ENCODE data around the gene TTC27. TPM values are rescaled to one million over a fixed set of nuclear protein-coding genes. Genes with fewer than 3 reads are reported as not detected.

TTC27 gene
- total and polyA plus RNA-seq, 8 donors = 3.4 to 13.3 (median 9.9) TPM

DNA sequence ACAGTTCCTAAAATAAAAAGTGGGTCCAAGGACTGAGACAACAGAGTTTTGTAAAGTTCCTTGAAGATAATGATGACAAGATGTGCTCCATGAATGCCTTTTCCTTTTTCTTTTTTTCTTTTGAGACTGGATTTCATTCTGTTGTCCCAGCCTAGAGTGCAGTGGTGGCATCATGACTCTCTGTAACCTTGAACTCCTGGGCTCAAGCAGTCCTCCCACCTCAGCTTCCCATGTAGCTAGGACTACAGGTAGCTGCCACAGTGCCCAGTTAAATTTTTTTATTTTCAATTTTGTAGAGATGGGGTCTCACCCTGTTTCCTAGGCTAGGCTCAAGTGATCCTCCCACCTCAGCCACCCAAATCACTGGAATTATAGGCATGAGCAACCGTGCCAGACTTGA, 16.1 kb upstream of the TTC27 start:
- no peak overlapping the region for H3K4me3 ChIP-seq
- H3K36me3 ChIP-seq = peaks cover 0 to 13% (median 10%) of the 10 kb centered on the region in 3 donors
- no peaks in the 10 kb centered on the region for H3K9me3 ChIP-seq
- no peak for TF ChIP-seq CTCF (IDR thresholded peaks at IDR 0.05)
- H3K4me1 ChIP-seq = peaks cover 0 to 7% (median 4%) of the 10 kb centered on the region in 3 donors
- H3K27ac ChIP-seq = no peak overlapping the region
- WGBS, 2 donors = 83 to 95% methylated on average over 1 of the region's 1 CpG
- ATAC-seq (peak in 2 of 4 donors; percentile 22 to 30), DNase-seq (no peak), FAIRE-seq (no peak)
- H3K27me3 ChIP-seq = no peaks in the 10 kb centered on the region
- intact Hi-C loops (cut with DNase I) = no loop called here

DNA sequence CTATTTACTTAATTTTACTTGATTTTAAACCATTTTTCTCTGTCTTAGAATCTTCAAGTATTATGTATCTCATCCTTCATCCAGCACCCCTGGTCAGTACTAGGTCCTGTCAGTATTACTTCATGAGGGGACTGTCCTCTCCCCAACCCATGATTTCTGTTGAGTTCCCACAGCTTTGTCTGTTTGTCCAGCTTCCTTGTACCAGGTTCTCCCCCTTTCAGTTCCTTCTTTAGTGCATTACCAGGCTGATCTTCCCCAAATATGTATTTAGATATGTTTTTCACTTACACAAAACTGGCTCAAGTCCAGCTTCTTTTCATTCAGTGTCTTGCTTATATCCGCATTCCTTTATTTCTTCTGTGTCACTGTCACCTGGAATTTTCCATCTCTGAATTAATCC, 13.8 kb upstream of the TTC27 start:
- Histone ChIP-seq H3K4me1 (peaks cover 0 to 7% (median 4%) of the 10 kb centered on the region in 3 donors), H3K27me3 (no peaks in the 10 kb centered on the region), H3K27ac (no peak overlapping the region), H3K4me3 (no peak overlapping the region), H3K36me3 (peaks cover 0 to 13% (median 0%) of the 10 kb centered on the region in 3 donors), H3K9me3 (no peaks in the 10 kb centered on the region)
- ATAC-seq (peak in 1 of 4 donors; percentile 13), FAIRE-seq (no peak), DNase-seq (no peak)
- no peak for TF ChIP-seq CTCF (IDR thresholded peaks at IDR 0.05)
- 88 to 93% methylated on average over 1 of the region's 1 CpG for WGBS, 2 donors
- intact Hi-C loops (cut with DNase I) = no loop called here

- ATAC-seq = peak in 2 of 4 donors; percentile 24 to 59
- FAIRE-seq = no peak
- Histone ChIP-seq H3K4me3 (no peak overlapping the region), H3K4me1 (no peaks in the 10 kb centered on the region), H3K9me3 (no peaks in the 10 kb centered on the region), H3K27me3 (no peaks in the 10 kb centered on the region), H3K36me3 (peaks cover 0 to 21% (median 0%) of the 10 kb centered on the region in 3 donors), H3K27ac (no peak overlapping the region)
- intact Hi-C loops (cut with DNase I) = no loop called here
- 74 to 76% methylated on average over 5 of the region's 5 CpGs for WGBS, 2 donors
- DNase-seq = no peak
- no peak for TF ChIP-seq CTCF (IDR thresholded peaks at IDR 0.05)
These were observed 10.2 kb upstream of the TTC27 start for GRCh38 chr2:32617599-32618189.

- H3K27ac ChIP-seq = no peak overlapping the region
- H3K9me3 ChIP-seq = no peaks in the 10 kb centered on the region
- intact Hi-C loops (cut with DNase I) = no loop called here
- H3K4me1 ChIP-seq = no peaks in the 10 kb centered on the region
- no peaks in the 10 kb centered on the region for H3K27me3 ChIP-seq
- FAIRE-seq = no peak
- H3K36me3 ChIP-seq = peaks cover 0 to 8% (median 0%) of the 10 kb centered on the region in 3 donors
- no peak for DNase-seq
- 59 to 63% methylated on average over 2 of the region's 2 CpGs for WGBS, 2 donors
- TF ChIP-seq CTCF (IDR thresholded peaks at IDR 0.05) = no peak
- no peak for ATAC-seq
- no peak overlapping the region for H3K4me3 ChIP-seq
These were observed 5.1 kb upstream of the TTC27 start for GRCh38 chr2:32622570-32623310.

- WGBS, 2 donors = 91 to 92% methylated on average over 6 of the region's 6 CpGs
- intact Hi-C loops (cut with DNase I) = no loop called here
- FAIRE-seq = no peak
These were observed 4.5 kb upstream of the TTC27 start for GRCh38 chr2:32623311-32623706.

More at GRCh38 chr2:32623311-32623706, 4.5 kb upstream of the TTC27 start:
- no peak for ATAC-seq
- Histone ChIP-seq H3K9me3 (no peaks in the 10 kb centered on the region), H3K36me3 (peaks cover 0 to 8% (median 0%) of the 10 kb centered on the region in 3 donors), H3K4me3 (no peak overlapping the region), H3K27me3 (no peaks in the 10 kb centered on the region), H3K4me1 (no peaks in the 10 kb centered on the region), H3K27ac (no peak overlapping the region)
- DNase-seq = no peak
- no peak for TF ChIP-seq CTCF (IDR thresholded peaks at IDR 0.05)

Measured in pancreas (tissue), 10 donors.